GM06990 (cell line): ENCODE results near the gene FBXO8.
A peak's percentile ranks its signal among the peaks of the same experiment; 100 is the strongest.

ENCODE experiments used
- DNase-seq: peaks from one replicate; pipeline ENCODE4 v3.0.0-alpha.2; 2011; ENCODE audit not compliant: insufficient read length; ENCODE audit errors: extremely low read depth
- H3K27me3 ChIP-seq: replicated peaks from 2 replicates; pipeline ENCODE4 v1.6.0; 2011; ENCODE audit warnings: low read length; ENCODE audit not compliant: control insufficient read depth, insufficient read depth
- H3K36me3 ChIP-seq: 2 replicates; pipeline ENCODE4 v1.5.1; 2011; ENCODE audit warnings: low read length; ENCODE audit not compliant: control insufficient read depth, insufficient read depth
- H3K4me3 ChIP-seq: replicated peaks from 2 replicates; pipeline ENCODE4 v1.5.1; 2011; ENCODE audit warnings: low read depth, mild to moderate bottlenecking, control low read depth, low read length
- CTCF ChIP-seq: IDR thresholded peaks from 2 replicates; pipeline ENCODE4 v1.5.1; 2011; ENCODE audit warnings: low read length, control low read depth, mild to moderate bottlenecking, inconsistent platforms; ENCODE audit not compliant: insufficient read depth, poor library complexity, severe bottlenecking

FBXO8 gene

DNA sequence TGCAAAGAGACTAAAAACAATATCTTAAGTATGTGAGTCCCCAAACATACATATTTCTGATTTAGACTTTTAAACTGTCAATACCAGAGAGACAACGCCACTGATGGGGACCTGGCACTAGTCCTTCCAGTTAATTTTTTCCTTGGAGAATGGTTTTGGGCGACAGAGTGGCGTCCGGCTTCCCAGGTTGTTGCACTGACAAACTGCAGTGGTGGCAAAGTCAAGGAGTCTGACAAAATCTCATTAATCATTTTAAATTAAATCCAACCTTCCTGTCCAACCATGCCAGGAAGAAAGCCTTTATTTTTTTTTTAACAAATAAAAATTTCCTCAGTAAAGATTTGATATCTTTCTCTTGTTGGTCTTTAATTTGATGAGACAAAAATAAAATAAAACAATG lies 52.8 kb downstream of the FBXO8 start:
- H3K27me3 ChIP-seq, result no peaks in the 10 kb centered on the region
- no peak for TF ChIP-seq CTCF
- no peaks in the 10 kb centered on the region; the same call in none of the 2 replicates for H3K36me3 ChIP-seq
- H3K4me3 ChIP-seq, result no peak overlapping the region
- no peak for DNase-seq

DNA sequence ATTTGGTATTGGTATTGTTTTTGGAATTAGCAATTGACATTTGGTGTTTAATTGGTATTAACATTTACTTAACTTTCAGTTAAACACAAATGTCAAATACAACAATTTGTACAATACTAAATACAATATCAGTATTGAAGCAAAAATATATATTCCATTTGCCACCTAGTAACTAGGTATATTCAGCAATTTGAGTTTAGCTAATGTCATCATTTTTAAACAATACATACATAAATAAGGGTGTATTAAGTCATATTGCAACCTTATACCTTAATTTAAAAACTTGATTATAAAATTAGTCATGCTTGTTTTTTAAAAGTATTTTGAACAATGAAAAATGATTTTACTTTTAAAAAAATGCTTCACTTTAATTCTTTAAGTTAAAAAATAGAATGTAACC lies 53.3 kb downstream of the FBXO8 start:
- no peak for TF ChIP-seq CTCF
- H3K27me3 ChIP-seq, result no peaks in the 10 kb centered on the region
- H3K36me3 ChIP-seq, result no peaks in the 10 kb centered on the region; the same call in 1 of the 2 replicates
- DNase-seq, result no peak
- no peak overlapping the region for H3K4me3 ChIP-seq

DNA sequence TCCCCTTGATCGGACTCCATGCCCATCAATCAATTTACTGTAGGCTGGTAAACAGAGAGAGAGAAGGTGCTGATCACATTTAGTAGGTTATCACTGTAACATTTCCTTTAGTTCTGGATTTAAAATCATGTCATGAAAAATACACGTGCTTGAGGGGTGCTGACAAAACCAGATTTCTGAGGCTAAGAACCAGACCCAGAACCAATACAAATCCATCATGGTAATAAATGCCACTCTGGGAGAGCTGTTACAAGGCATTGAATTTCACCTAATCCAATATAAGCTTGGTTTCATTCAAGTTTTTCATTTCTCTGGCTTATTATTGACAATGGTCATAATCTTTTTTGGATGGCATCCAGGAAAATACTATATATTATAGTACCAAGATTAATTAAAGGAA lies 54.5 kb downstream of the FBXO8 start:
- TF ChIP-seq CTCF, result no peak
- H3K36me3 ChIP-seq, result no peaks in the 10 kb centered on the region
- no peak for DNase-seq
- H3K4me3 ChIP-seq, result no peak overlapping the region
- no peaks in the 10 kb centered on the region for H3K27me3 ChIP-seq

GRCh38 chr4:174225349-174226049 lies 58.0 kb downstream of the FBXO8 start:
- Histone ChIP-seq H3K36me3 (no peaks in the 10 kb centered on the region), H3K27me3 (no peaks in the 10 kb centered on the region), H3K4me3 (no peak overlapping the region)
- TF ChIP-seq CTCF, result no peak
- DNase-seq, result no peak

- no peak for DNase-seq
- no peak for TF ChIP-seq CTCF
- Histone ChIP-seq H3K4me3 (no peak overlapping the region), H3K27me3 (no peaks in the 10 kb centered on the region), H3K36me3 (no peaks in the 10 kb centered on the region)
These were observed 58.9 kb downstream of the FBXO8 start for GRCh38 chr4:174224550-174224949.

DNA sequence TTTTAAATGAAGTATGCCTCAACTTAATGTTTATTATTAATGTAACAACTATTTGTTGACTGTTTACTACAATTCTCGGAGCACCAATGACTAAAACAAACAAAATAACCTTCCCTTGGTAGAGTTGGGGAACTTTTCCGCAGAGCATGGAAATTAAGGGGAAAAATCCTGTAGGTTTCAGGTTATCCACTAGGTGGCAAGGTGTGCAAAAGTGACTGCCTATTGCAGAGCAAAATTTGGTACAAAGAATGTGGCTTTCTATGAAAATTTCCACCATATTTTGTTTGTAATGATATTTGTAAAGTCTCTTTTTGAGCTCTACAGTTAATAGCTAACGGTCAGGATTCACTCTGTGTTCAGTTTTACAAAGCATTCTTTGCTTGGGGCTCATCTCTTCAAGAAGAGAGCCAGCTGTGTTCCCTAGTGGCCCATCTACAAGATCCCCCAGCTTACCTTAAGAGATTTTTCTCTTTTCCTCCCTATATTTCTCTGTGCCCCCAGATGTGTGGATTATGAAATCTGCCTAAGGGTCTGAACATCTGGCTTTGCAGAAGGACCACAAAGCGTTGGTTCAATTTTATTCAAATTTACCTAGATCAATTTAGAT lies 61.1 kb downstream of the FBXO8 start:
- DNase-seq, result no peak
- no peak overlapping the region for H3K4me3 ChIP-seq
- TF ChIP-seq CTCF, result peak; percentile 65
- no peaks in the 10 kb centered on the region for H3K36me3 ChIP-seq
- peaks cover 3% of the 10 kb centered on the region; the same call in 1 of the 2 replicates for H3K27me3 ChIP-seq
